ENCODE measurements around the gene ZNF835. TPM values are rescaled to one million over a fixed set of nuclear protein-coding genes. Genes with fewer than 3 reads are reported as not detected.

The ZNF835 gene
- total RNA-seq, 4 donors from 2014 or later: 1.5 to 8.3 (median 4.2) TPM

- no peaks in the 10 kb centered on the region for H3K27me3 ChIP-seq
- no peak overlapping the region for H3K4me3 ChIP-seq
- peaks cover 0 to 76% of the 10 kb centered on the region in 2 donors for H3K9me3 ChIP-seq
- no peak for TF ChIP-seq CTCF (IDR thresholded peaks at IDR 0.05)
- TF ChIP-seq POLR2A (IDR thresholded peaks at IDR 0.05): no peak
- intact Hi-C loops (cut with DNase I; ENCODE audit: low total_unique reads): no loop called here
- H3K4me1 ChIP-seq: no peaks in the 10 kb centered on the region
- H3K36me3 ChIP-seq: no peaks in the 10 kb centered on the region
- H3K27ac ChIP-seq: no peak overlapping the region
- no peak for DNase-seq
Observed at GRCh38 chr19:56617531-56617930, 54.0 kb downstream of the ZNF835 start.

DNA sequence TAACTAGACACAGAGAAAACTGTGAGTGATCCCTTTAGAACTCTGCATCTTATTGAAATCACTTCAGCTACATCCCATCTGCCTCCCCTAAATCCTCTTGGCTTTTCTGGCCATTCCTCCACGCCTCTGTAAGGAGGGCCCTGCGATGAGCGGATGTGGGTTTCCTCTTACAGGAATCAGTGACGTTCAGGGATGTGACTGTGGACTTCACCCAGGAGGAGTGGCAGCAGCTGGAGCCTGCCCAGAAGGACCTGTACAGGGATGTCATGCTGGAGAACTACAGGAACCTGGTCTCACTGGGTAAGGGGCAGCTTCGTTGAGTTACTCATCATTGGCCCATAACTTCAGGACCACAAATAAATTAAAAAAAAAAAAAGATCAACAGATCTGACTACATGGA lies 57.9 kb downstream of the ZNF835 start:
- no peaks in the 10 kb centered on the region for H3K36me3 ChIP-seq

GRCh38 chr19:56612737-56613136 lies 58.8 kb downstream of the ZNF835 start:
- Histone ChIP-seq H3K4me3 (no peak overlapping the region), H3K4me1 (no peaks in the 10 kb centered on the region), H3K27me3 (no peaks in the 10 kb centered on the region), H3K9me3 (peaks cover 0 to 43% of the 10 kb centered on the region in 2 donors), H3K27ac (no peak overlapping the region), H3K36me3 (no peaks in the 10 kb centered on the region)
- intact Hi-C loops (cut with DNase I; ENCODE audit: low total_unique reads): no loop called here
- no peak for DNase-seq
- TF ChIP-seq CTCF (IDR thresholded peaks at IDR 0.05): no peak
- no peak for TF ChIP-seq POLR2A (IDR thresholded peaks at IDR 0.05)

More for the DNA sequence above, 57.9 kb downstream of the ZNF835 start:
- TF ChIP-seq CTCF (IDR thresholded peaks at IDR 0.05) (no peak), POLR2A (IDR thresholded peaks at IDR 0.05) (no peak)
- DNase-seq: no peak
- H3K27me3 ChIP-seq: no peaks in the 10 kb centered on the region
- H3K4me1 ChIP-seq: no peaks in the 10 kb centered on the region
- no peak overlapping the region for H3K4me3 ChIP-seq
- intact Hi-C loops (cut with DNase I; ENCODE audit: low total_unique reads): no loop called here
- H3K27ac ChIP-seq: no peak overlapping the region
- peaks cover 0 to 51% of the 10 kb centered on the region in 2 donors for H3K9me3 ChIP-seq

Other genes starting within 250 kb of the ZNF835 start
- gene ZNF667, start 194.4 kb downstream of the ZNF835 start, total RNA-seq: 10 to 100 TPM in 1 of 4 donors, 1 to 10 TPM in 3; 2.3 to 20.7 (median 8.2) TPM
- gene ZNF471, start 163.9 kb downstream of the ZNF835 start, total RNA-seq: 10 to 100 TPM in 2 of 4 donors, 1 to 10 TPM in 2; 5.6 to 19.4 (median 10.5) TPM
- 10 to 100 TPM in 3 of 4 donors, 1 to 10 TPM in 1; 6.1 to 45.3 (median 17.7) TPM for gene ZFP28, start 132.8 kb downstream of the ZNF835 start, total RNA-seq
- gene ZNF470, start 104.3 kb downstream of the ZNF835 start, total RNA-seq: 10 to 100 TPM in 2 of 4 donors, 1 to 10 TPM in 2; 7.5 to 11.0 (median 9.7) TPM
- 10 to 100 TPM; 10.3 to 31.3 (median 13.6) TPM for gene ZNF71, start 76.5 kb downstream of the ZNF835 start, total RNA-seq
- gene SMIM17, start 28.6 kb downstream of the ZNF835 start, total RNA-seq: 1 to 10 TPM in 1 of 4 donors, under 1 TPM in 2, not detected in 1; 0.70 to 1.2 (median 0.88) TPM
- gene PEG3, start 169.0 kb upstream of the ZNF835 start, total RNA-seq: 100 to 1,000 TPM in 1 of 4 donors, 10 to 100 TPM in 2, 1 to 10 TPM in 1; 10.0 to 301 (median 42.1) TPM
- 1 to 10 TPM in 2 of 4 donors, not detected in 2; 4.9 to 6.0 TPM for gene ZIM2, start 169.0 kb upstream of the ZNF835 start, total RNA-seq

Data from uterus (tissue), 4 donors.